BE2C (cell line): ENCODE results near the gene DENND11.

Experiments
- DNase-seq: peaks from one replicate; pipeline ENCODE4 v3.0.0-alpha.2; 2020
- H3K27me3 ChIP-seq: fragments of 250-450 bp; sonication (Bioruptor Pico); 2 replicates; pipeline ENCODE4 v1.5.1; 2020; ENCODE audit warnings: mild to moderate bottlenecking
- H3K36me3 ChIP-seq: fragments of 250-450 bp; sonication (Bioruptor Pico); 2 replicates; pipeline ENCODE4 v1.5.1; 2020; ENCODE audit warnings: mild to moderate bottlenecking
- H3K4me1 ChIP-seq: fragments of 250-450 bp; sonication (Bioruptor Pico); 2 replicates; pipeline ENCODE4 v1.5.1; 2020
- H3K4me3 ChIP-seq: 2 replicates; pipeline ENCODE4 v1.5.1; 2011; ENCODE audit warnings: low read depth, low read length
- H3K9me3 ChIP-seq: fragments of 250-450 bp; sonication (Bioruptor Pico); 2 replicates; pipeline ENCODE4 v1.5.1; 2020
- TF ChIP-seq, protein P1 (sequence below): IDR thresholded peaks from 2 replicates; pipeline ENCODE4 v1.5.1; 2012; ENCODE audit warnings: mild to moderate bottlenecking, low read depth, low read length

DENND11 gene

GRCh38 chr7:141737836-141738591 is 36.0 kb upstream of the DENND11 start, which contains the start of gene SSBP1:
SSBP1 (plus strand) TSS chr7:141738358; CDS start chr7:141739167, 809 bp downstream.
- Histone ChIP-seq H3K9me3 (no peaks in the 10 kb centered on the region), H3K27me3 (no peaks in the 10 kb centered on the region), H3K4me1 (no peaks in the 10 kb centered on the region; the same call in 1 of the 2 replicates), H3K36me3 (peaks cover 31% of the 10 kb centered on the region), H3K4me3 (peak within 1 kb of the TSS; percentile 91)
- TF ChIP-seq, protein P1, sequence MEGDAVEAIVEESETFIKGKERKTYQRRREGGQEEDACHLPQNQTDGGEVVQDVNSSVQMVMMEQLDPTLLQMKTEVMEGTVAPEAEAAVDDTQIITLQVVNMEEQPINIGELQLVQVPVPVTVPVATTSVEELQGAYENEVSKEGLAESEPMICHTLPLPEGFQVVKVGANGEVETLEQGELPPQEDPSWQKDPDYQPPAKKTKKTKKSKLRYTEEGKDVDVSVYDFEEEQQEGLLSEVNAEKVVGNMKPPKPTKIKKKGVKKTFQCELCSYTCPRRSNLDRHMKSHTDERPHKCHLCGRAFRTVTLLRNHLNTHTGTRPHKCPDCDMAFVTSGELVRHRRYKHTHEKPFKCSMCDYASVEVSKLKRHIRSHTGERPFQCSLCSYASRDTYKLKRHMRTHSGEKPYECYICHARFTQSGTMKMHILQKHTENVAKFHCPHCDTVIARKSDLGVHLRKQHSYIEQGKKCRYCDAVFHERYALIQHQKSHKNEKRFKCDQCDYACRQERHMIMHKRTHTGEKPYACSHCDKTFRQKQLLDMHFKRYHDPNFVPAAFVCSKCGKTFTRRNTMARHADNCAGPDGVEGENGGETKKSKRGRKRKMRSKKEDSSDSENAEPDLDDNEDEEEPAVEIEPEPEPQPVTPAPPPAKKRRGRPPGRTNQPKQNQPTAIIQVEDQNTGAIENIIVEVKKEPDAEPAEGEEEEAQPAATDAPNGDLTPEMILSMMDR = peak; percentile 90
- peak; percentile 91 for DNase-seq

GRCh38 chr7:141737118-141737835 is 35.3 kb upstream of the DENND11 start:
- no peak for DNase-seq
- H3K36me3 ChIP-seq = peaks cover 24% of the 10 kb centered on the region
- no peaks in the 10 kb centered on the region for H3K27me3 ChIP-seq
- peak overlapping the region; percentile 91 for H3K4me3 ChIP-seq
- TF ChIP-seq, protein P1 = no peak
- no peaks in the 10 kb centered on the region; the same call in 1 of the 2 replicates for H3K4me1 ChIP-seq
- H3K9me3 ChIP-seq = no peaks in the 10 kb centered on the region

GRCh38 chr7:141731476-141732149 is 29.6 kb upstream of the DENND11 start:
- TF ChIP-seq, protein P1 = no peak
- Histone ChIP-seq H3K36me3 (no peaks in the 10 kb centered on the region), H3K4me1 (no peaks in the 10 kb centered on the region), H3K27me3 (peaks cover 9% of the 10 kb centered on the region), H3K9me3 (no peaks in the 10 kb centered on the region), H3K4me3 (no peak overlapping the region)
- DNase-seq = no peak

GRCh38 chr7:141729020-141729419 is 27.1 kb upstream of the DENND11 start:
- TF ChIP-seq, protein P1 = no peak

GRCh38 chr7:141722529-141722928 is 20.6 kb upstream of the DENND11 start:
- DNase-seq = no peak
- Histone ChIP-seq H3K4me1 (no peaks in the 10 kb centered on the region), H3K4me3 (no peak overlapping the region), H3K36me3 (no peaks in the 10 kb centered on the region), H3K9me3 (no peaks in the 10 kb centered on the region), H3K27me3 (0 out of 2 replicates have a peak, but pooled peaks cover 2% of the 10 kb centered on the region)
- TF ChIP-seq, protein P1 = no peak

More at GRCh38 chr7:141729020-141729419, 27.1 kb upstream of the DENND11 start:
- no peak for DNase-seq
- Histone ChIP-seq H3K4me1 (no peaks in the 10 kb centered on the region), H3K4me3 (no peak overlapping the region), H3K9me3 (no peaks in the 10 kb centered on the region), H3K36me3 (no peaks in the 10 kb centered on the region), H3K27me3 (peaks cover 9% of the 10 kb centered on the region)
